Progenitor cell of endocrine pancreas (in vitro differentiated cells): ENCODE data around the gene FGD4. TPM values are rescaled to one million over a fixed set of nuclear protein-coding genes. Genes with fewer than 3 reads are reported as not detected.

Experiments
- DNase-seq: peaks from one replicate; pipeline ENCODE4 v3.0.0; 2021; ENCODE audit warnings: low spot score; ENCODE audit not compliant: unreplicated experiment
- H3K27ac Mint-ChIP-seq: 2 replicates; pipeline ENCODE4 v1.8.0; 2021; ENCODE audit warnings: mild to moderate bottlenecking, moderate library complexity, mixed read lengths
- H3K27me3 Mint-ChIP-seq: 2 replicates; pipeline ENCODE4 v1.8.0; 2021; ENCODE audit warnings: mixed read lengths
- H3K36me3 Mint-ChIP-seq: 2 replicates; pipeline ENCODE4 v1.8.0; 2022; ENCODE audit warnings: mixed read lengths; ENCODE audit not compliant: insufficient read depth
- H3K4me1 Mint-ChIP-seq: 2 replicates; pipeline ENCODE4 v1.8.0; 2021; ENCODE audit warnings: low read depth, mixed read lengths
- H3K4me3 Mint-ChIP-seq: 2 replicates; pipeline ENCODE4 v1.8.0; 2021; ENCODE audit warnings: low read depth, mild to moderate bottlenecking, moderate library complexity, mixed read lengths
- H3K9me3 Mint-ChIP-seq: 2 replicates; pipeline ENCODE4 v1.8.0; 2021; ENCODE audit warnings: low read depth, mixed read lengths
- CTCF ChIP-seq: fragments of 200-600 bp; sonication (generic); IDR thresholded peaks from one replicate; pipeline ENCODE4 v1.5.0; 2021; ENCODE audit warnings: antibody characterized with exemption, mild to moderate bottlenecking; ENCODE audit not compliant: unreplicated experiment
- total RNA-seq: library from RNA; stranded (reverse); gene quantifications from 2 replicates; pipeline ENCODE4 v1.2.1, GENCODE V29; 2021

The FGD4 gene
- total RNA-seq, 1 donor from 2014 or later, result 83.8 TPM

DNA sequence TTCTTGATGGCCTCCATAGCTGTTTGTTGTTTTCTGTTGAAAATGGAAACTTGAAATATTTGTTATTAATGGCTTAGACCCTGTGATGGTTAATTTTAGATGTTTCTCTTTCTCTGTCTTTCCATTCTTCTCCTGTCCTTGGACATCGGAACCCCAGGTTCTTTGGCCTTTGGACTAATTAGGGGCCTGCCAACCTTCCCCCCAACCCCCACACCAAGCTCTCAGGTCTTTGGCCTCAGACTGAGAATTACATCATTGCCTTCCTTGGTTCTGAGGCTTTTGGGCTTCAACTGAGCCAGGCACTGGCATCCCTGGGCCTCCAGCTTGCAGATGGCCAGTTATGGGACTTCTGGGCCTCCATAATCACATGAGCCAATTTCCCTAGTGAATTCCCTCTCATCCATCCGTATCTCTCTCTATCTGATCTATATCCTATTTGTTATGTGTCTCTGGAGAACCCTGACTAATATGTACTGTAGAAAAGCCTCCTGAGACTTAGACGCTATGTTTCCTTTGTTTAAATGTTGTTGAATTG, 71.6 kb downstream of the FGD4 start:
- DNase-seq, result no peak
- no peaks in the 10 kb centered on the region for H3K9me3 Mint-ChIP-seq
- no peaks in the 10 kb centered on the region for H3K27me3 Mint-ChIP-seq
- no peak for TF ChIP-seq CTCF
- peaks cover 23% of the 10 kb centered on the region for H3K36me3 Mint-ChIP-seq
- H3K27ac Mint-ChIP-seq, result peak overlapping the region; percentile 18
- H3K4me1 Mint-ChIP-seq, result no peaks in the 10 kb centered on the region
- H3K4me3 Mint-ChIP-seq, result no peak overlapping the region

GRCh38 chr12:32471591-32472001, 72.2 kb downstream of the FGD4 start:
- Mint-ChIP-seq H3K4me1 (no peaks in the 10 kb centered on the region), H3K9me3 (no peaks in the 10 kb centered on the region), H3K4me3 (no peak overlapping the region), H3K27ac (no peak overlapping the region), H3K27me3 (no peaks in the 10 kb centered on the region), H3K36me3 (peaks cover 23% of the 10 kb centered on the region)
- TF ChIP-seq CTCF, result no peak
- DNase-seq, result no peak

GRCh38 chr12:32475724-32476123, 76.4 kb downstream of the FGD4 start:
- Mint-ChIP-seq H3K4me3 (no peak overlapping the region), H3K9me3 (no peaks in the 10 kb centered on the region), H3K4me1 (peaks cover 6% of the 10 kb centered on the region), H3K27ac (no peak overlapping the region), H3K27me3 (no peaks in the 10 kb centered on the region), H3K36me3 (peaks cover 31% of the 10 kb centered on the region)
- DNase-seq, result no peak
- TF ChIP-seq CTCF, result no peak

GRCh38 chr12:32476446-32476845, 77.1 kb downstream of the FGD4 start:
- no peak for DNase-seq
- Mint-ChIP-seq H3K36me3 (peaks cover 27% of the 10 kb centered on the region), H3K27me3 (no peaks in the 10 kb centered on the region), H3K4me1 (peaks cover 6% of the 10 kb centered on the region), H3K4me3 (no peak overlapping the region), H3K27ac (no peak overlapping the region), H3K9me3 (no peaks in the 10 kb centered on the region)
- TF ChIP-seq CTCF, result no peak

DNA sequence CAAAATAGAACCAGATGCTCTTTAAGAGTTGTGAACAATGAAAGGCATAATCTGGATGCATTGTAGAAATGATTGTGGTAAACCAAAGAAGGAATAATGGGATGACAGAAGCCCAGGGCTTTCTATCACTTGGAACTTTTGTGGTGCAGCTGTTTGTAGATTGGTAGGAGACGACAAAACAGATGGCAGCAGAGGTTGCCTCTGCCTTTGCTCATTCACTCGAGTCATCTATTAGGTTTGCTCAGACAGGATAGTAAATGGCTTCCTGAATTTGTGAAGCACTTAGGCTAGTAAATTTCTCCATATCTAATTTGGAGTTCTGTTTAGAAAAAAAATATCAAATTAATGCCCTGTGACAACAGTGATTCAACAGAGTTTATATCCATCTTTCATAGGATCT, 78.4 kb downstream of the FGD4 start:
- Mint-ChIP-seq H3K27me3 (no peaks in the 10 kb centered on the region), H3K36me3 (peaks cover 25% of the 10 kb centered on the region)

More for the DNA sequence above, 78.4 kb downstream of the FGD4 start:
- H3K27ac Mint-ChIP-seq, result peak overlapping the region; percentile 17
- peaks cover 6% of the 10 kb centered on the region for H3K4me1 Mint-ChIP-seq
- no peak for TF ChIP-seq CTCF
- H3K9me3 Mint-ChIP-seq, result no peaks in the 10 kb centered on the region
- DNase-seq, result no peak
- no peak overlapping the region for H3K4me3 Mint-ChIP-seq
